Activated naive CD8-positive, alpha-beta T cell treated with anti-CD3 and anti-CD28 coated beads, Interleukin-2, amount 50 U/mL, for 16 hours (primary cell): Measurements from ENCODE around the gene PAQR4.

ENCODE experiments used
- DNase-seq: peaks from one replicate; pipeline ENCODE4 v3.0.0-alpha.2; 2020; ENCODE audit warnings: low read depth, low spot score

Gene PAQR4

GRCh38 chr16:3004781-3005284 is 35.7 kb downstream of the PAQR4 start:
- no peak for DNase-seq

GRCh38 chr16:3007059-3007956 is 38.2 kb downstream of the PAQR4 start:
- no peak for DNase-seq

- DNase-seq = no peak
These were observed 39.0 kb downstream of the PAQR4 start for GRCh38 chr16:3007957-3008689.

GRCh38 chr16:3008690-3009037 is 39.5 kb downstream of the PAQR4 start:
- DNase-seq = no peak

GRCh38 chr16:3009568-3010390 is 40.6 kb downstream of the PAQR4 start:
- DNase-seq = no peak

GRCh38 chr16:3010510-3010909 is 41.4 kb downstream of the PAQR4 start:
- DNase-seq = no peak

GRCh38 chr16:3012246-3012645 is 43.1 kb downstream of the PAQR4 start:
- DNase-seq = no peak

GRCh38 chr16:3012828-3013420 is 43.8 kb downstream of the PAQR4 start, which contains the start of gene CLDN9:
Gene CLDN9, plus strand, starts transcription at chr16:3012923. Its CDS starts 440 bp downstream, at chr16:3013363.
- no peak for DNase-seq

- DNase-seq = no peak
These were observed 44.4 kb downstream of the PAQR4 start for GRCh38 chr16:3013491-3013951.

- no peak for DNase-seq
These were observed 45.0 kb downstream of the PAQR4 start for GRCh38 chr16:3013998-3014690.

- no peak for DNase-seq
These were observed 45.8 kb downstream of the PAQR4 start for GRCh38 chr16:3014971-3015370.

GRCh38 chr16:3015865-3016521 is 46.8 kb downstream of the PAQR4 start:
- no peak for DNase-seq

- DNase-seq = no peak
These were observed 48.2 kb downstream of the PAQR4 start for GRCh38 chr16:3017344-3017743.

GRCh38 chr16:3017794-3018506 is 48.8 kb downstream of the PAQR4 start, which contains the start of gene CLDN6:
Gene CLDN6, minus strand, starts transcription at chr16:3018183. Its CDS starts 2,162 bp downstream, at chr16:3016021.
- no peak for DNase-seq

GRCh38 chr16:3019594-3020246 is 50.6 kb downstream of the PAQR4 start:
- DNase-seq = no peak

GRCh38 chr16:3020247-3020603 is 51.1 kb downstream of the PAQR4 start, which contains the start of gene TNFRSF12A:
Gene TNFRSF12A, plus strand, starts transcription at chr16:3020368. Its CDS starts 30 bp downstream, at chr16:3020398.
- no peak for DNase-seq

GRCh38 chr16:3020604-3021448 is 51.7 kb downstream of the PAQR4 start:
- DNase-seq = no peak
